H1 (cell line): ENCODE measurements around the gene HOXC11. TPM values are rescaled to one million over a fixed set of nuclear protein-coding genes. Genes with fewer than 3 reads are reported as not detected.
A peak's percentile ranks its signal among the peaks of the same experiment; 100 is the strongest.

ENCODE experiments used
- CTCF ChIA-PET: fragments of 300-600 bp; sonication (Branson Sonifier 250); formaldehyde crosslinking; loops from one replicate; lab custom pipeline; 2021; ENCODE audit not compliant: partially characterized antibody; lab: Charles Lee
- POLR2A ChIA-PET: fragments of 300-600 bp; sonication (Branson Sonifier 250); formaldehyde crosslinking; loops from one replicate; lab custom pipeline; 2021; ENCODE audit warnings: inconsistent platforms; ENCODE audit not compliant: partially characterized antibody; lab: Charles Lee
- DNase-seq, 2 experiments: peaks; one replicate each; pipeline versions ENCODE4 v3.0.0 to v3.0.0-alpha.2; 2010 to 2022; ENCODE audit warnings: low spot score in 2 of 2, low read depth in 1 of 2, mixed read lengths in 1 of 2
- FAIRE-seq: peaks from 2 replicates; lab custom pipeline; 2011; peaks lifted over from hg19 to GRCh38; lab: Jason Lieb, UNC
- H2AFZ ChIP-seq: 2 replicates; pipeline ENCODE4 v1.8.1; 2012; ENCODE audit warnings: low read length, inconsistent platforms
- H2AK5ac ChIP-seq: 2 replicates; pipeline ENCODE4 v1.6.1; 2013; ENCODE audit warnings: low read depth, low read length
- H2BK120ac ChIP-seq: replicated peaks from 2 replicates; pipeline ENCODE3; 2013; ENCODE audit warnings: low read depth, low read length, inconsistent platforms
- H2BK12ac ChIP-seq: 2 replicates; pipeline ENCODE4 v1.6.1; 2013; ENCODE audit warnings: low read depth, low read length
- H2BK15ac ChIP-seq: 2 replicates; pipeline ENCODE4 v1.6.1; 2013; ENCODE audit warnings: low read length
- H2BK20ac ChIP-seq: 2 replicates; pipeline ENCODE4 v1.6.1; 2013; ENCODE audit warnings: low read length
- H2BK5ac ChIP-seq: 2 replicates; pipeline ENCODE4 v1.6.1; 2013; ENCODE audit warnings: low read depth, low read length
- H3K14ac ChIP-seq: 2 replicates; pipeline ENCODE4 v1.6.1; 2013; ENCODE audit warnings: inconsistent platforms; ENCODE audit not compliant: insufficient read length
- H3K18ac ChIP-seq: 2 replicates; pipeline ENCODE4 v1.6.1; 2013; ENCODE audit warnings: low read length; ENCODE audit errors: extremely low read depth
- H3K23ac ChIP-seq: 2 replicates; pipeline ENCODE4 v1.6.1; 2013; ENCODE audit warnings: inconsistent platforms; ENCODE audit not compliant: insufficient read length
- H3K23me2 ChIP-seq: 2 replicates; pipeline ENCODE4 v1.6.1; 2013; ENCODE audit warnings: low read depth, low read length
- H3K27ac ChIP-seq: 2 replicates; pipeline ENCODE4 v1.6.1; 2011; ENCODE audit warnings: low read depth, low read length, inconsistent platforms
- H3K27me3 ChIP-seq, 4 experiments: replicated peaks in 1 of 4; 1 replicate in 1 of 4; 2 replicates in 3 of 4; pipeline versions ENCODE4 v1.6.1 to v1.8.1; 2011 to 2013; ENCODE audit warnings: low read length in 3 of 4, mild to moderate bottlenecking in 3 of 4, inconsistent platforms in 2 of 4, mixed read lengths in 2 of 4, moderate library complexity in 1 of 4; ENCODE audit not compliant: control insufficient read depth in 3 of 4, insufficient read depth in 3 of 4; ENCODE audit errors: extremely low read depth in 1 of 4
- H3K36me3 ChIP-seq, 4 experiments: 2 replicates each; pipeline versions ENCODE4 v1.6.1 to v1.8.1; 2011 to 2013; ENCODE audit warnings: mild to moderate bottlenecking in 4 of 4, low read length in 3 of 4, moderate library complexity in 2 of 4, control low read depth in 1 of 4, inconsistent platforms in 1 of 4; ENCODE audit not compliant: insufficient read depth in 4 of 4, control insufficient read depth in 2 of 4
- H3K4ac ChIP-seq: replicated peaks from 2 replicates; pipeline ENCODE3; 2013; ENCODE audit warnings: low read length, low read depth, mixed read lengths, inconsistent platforms; ENCODE audit not compliant: insufficient read length
- H3K4me1 ChIP-seq, 4 experiments: replicated peaks in 1 of 4; 1 replicate in 1 of 4; 2 replicates in 3 of 4; pipeline versions ENCODE4 v1.6.1 to v1.8.1; 2011 to 2013; ENCODE audit warnings: low read length in 3 of 4, inconsistent platforms in 2 of 4, mixed read lengths in 1 of 4; ENCODE audit not compliant: insufficient read depth in 4 of 4, control insufficient read depth in 3 of 4
- H3K4me2 ChIP-seq, 2 experiments: 2 replicates each; pipeline versions ENCODE4 v1.6.1 to v1.8.1; 2011 to 2013; ENCODE audit warnings: low read depth in 2 of 2, low read length in 2 of 2, control low read depth in 1 of 2, inconsistent platforms in 1 of 2, mild to moderate bottlenecking in 1 of 2; ENCODE audit not compliant: insufficient read depth in 1 of 2
- H3K4me3 ChIP-seq, 4 experiments: fragments of 200-600, 300-600 bp in 1 of 4; sonication (generic), shearing (Covaris generic), sonication (Bioruptor Twin) in 1 of 4; 2 replicates each; pipeline versions ENCODE4 v1.5.1 to v1.8.1; 2011 to 2016; ENCODE audit warnings: low read length in 4 of 4, low read depth in 3 of 4, control low read depth in 2 of 4, inconsistent platforms in 2 of 4, mild to moderate bottlenecking in 2 of 4, mixed read lengths in 1 of 4, moderate library complexity in 1 of 4; ENCODE audit not compliant: insufficient read depth in 2 of 4; ENCODE audit errors: extremely low read depth in 1 of 4
- H3K56ac ChIP-seq: replicated peaks from 2 replicates; pipeline ENCODE3; 2013; ENCODE audit warnings: low read depth, mild to moderate bottlenecking, mixed read lengths, low read length, inconsistent platforms; ENCODE audit not compliant: insufficient read length
- H3K79me1 ChIP-seq: 2 replicates; pipeline ENCODE4 v1.6.1; 2013; ENCODE audit warnings: low read depth, low read length, control low read depth
- H3K79me2 ChIP-seq, 2 experiments: 2 replicates each; pipeline versions ENCODE4 v1.6.1 to v1.8.1; 2012 to 2013; ENCODE audit warnings: low read length in 2 of 2, mild to moderate bottlenecking in 2 of 2, inconsistent platforms in 1 of 2; ENCODE audit not compliant: insufficient read depth in 2 of 2, control insufficient read depth in 1 of 2
- H3K9ac ChIP-seq, 4 experiments: replicated peaks in 1 of 4; 1 replicate in 1 of 4; 2 replicates in 3 of 4; pipeline versions ENCODE4 v1.6.1 to v1.8.1; 2011 to 2013; ENCODE audit warnings: low read depth in 3 of 4, low read length in 3 of 4, control low read depth in 2 of 4, mild to moderate bottlenecking in 2 of 4, moderate library complexity in 2 of 4, inconsistent platforms in 1 of 4; ENCODE audit errors: extremely low read depth in 1 of 4
- H3K9me3 ChIP-seq, 2 experiments: 2 replicates each; pipeline versions ENCODE4 v1.6.1 to v1.8.1; 2012 to 2013; ENCODE audit warnings: mild to moderate bottlenecking in 2 of 2, moderate library complexity in 2 of 2, control low read depth in 1 of 2, inconsistent platforms in 1 of 2, low read depth in 1 of 2, low read length in 1 of 2, mixed read lengths in 1 of 2; ENCODE audit not compliant: insufficient read depth in 2 of 2
- H4K20me1 ChIP-seq, 2 experiments: replicated peaks in 1 of 2; 2 replicates each; pipeline versions ENCODE3 to v1.8.1; 2011 to 2013; ENCODE audit warnings: inconsistent platforms in 2 of 2, low read length in 2 of 2, mild to moderate bottlenecking in 1 of 2; ENCODE audit not compliant: insufficient read depth in 2 of 2, control insufficient read depth in 1 of 2
- H4K5ac ChIP-seq: 2 replicates; pipeline ENCODE4 v1.6.1; 2013; ENCODE audit warnings: low read length, low read depth, mixed read lengths, inconsistent platforms; ENCODE audit not compliant: insufficient read length
- H4K8ac ChIP-seq: 2 replicates; pipeline ENCODE4 v1.8.0; 2013; ENCODE audit warnings: mild to moderate bottlenecking, moderate library complexity, low read length, inconsistent platforms; ENCODE audit not compliant: insufficient read depth; ENCODE audit errors: extremely low read depth
- H4K91ac ChIP-seq: replicated peaks from 2 replicates; pipeline ENCODE3; 2013; ENCODE audit warnings: low read length, mixed read lengths, inconsistent platforms; ENCODE audit not compliant: insufficient read length
- ASH2L ChIP-seq: fragments of 200-600, 300-600 bp; sonication (generic); IDR thresholded peaks from one replicate; pipeline ENCODE4 v1.7.1; 2017; ENCODE audit warnings: low read length
- BCL11A ChIP-seq, 2 experiments: IDR thresholded peaks; one replicate each; pipeline ENCODE4 v1.6.1; 2011; ENCODE audit warnings: low read depth in 2 of 2, low read length in 2 of 2, mild to moderate bottlenecking in 2 of 2
- EZH2 ChIP-seq: fragments of 200-600 bp; sonication (generic); IDR thresholded peaks from 2 replicates; pipeline ENCODE4 v1.7.1; 2012; ENCODE audit warnings: low read depth, mild to moderate bottlenecking, moderate library complexity, low read length, inconsistent platforms; ENCODE audit not compliant: severe bottlenecking
- SUZ12 ChIP-seq: fragments of 200-600 bp; sonication (generic); IDR thresholded peaks from 2 replicates; pipeline ENCODE4 v1.6.1; 2012; ENCODE audit warnings: mild to moderate bottlenecking, inconsistent platforms, low read length, moderate library complexity, mixed read lengths
- WGBS, 2 experiments: shearing (Covaris generic) in 1 of 2; methylation state at CpG; one replicate each; pipeline versions ENCODE4 v1.1.6 to v1.1.7; 2013 to 2015; ENCODE audit warnings: low lambda C conversion rate in 2 of 2, mixed read lengths in 2 of 2, inconsistent platforms in 1 of 2, low coverage in 1 of 2, missing lambda C conversion rate in 1 of 2; ENCODE audit not compliant: insufficient replicate concordance in 2 of 2, insufficient coverage in 1 of 2, insufficient read length in 1 of 2; ENCODE audit errors: extremely low coverage in 1 of 2, missing lambda C conversion rate in 1 of 2; 5-methylcytosine and 5-hydroxymethylcytosine counted together
- polyA plus RNA-seq, 7 experiments: library from polyadenylated mRNA; depleted of rRNA in 3 of 7; stranded (reverse) in 5 of 7; unstranded in 2 of 7; fragments of >200 nt in 5 of 7; fragments of 200-250 nt in 2 of 7; gene quantifications; 1 replicate in 5 of 7; 2 replicates in 1 of 7; 4 replicates in 1 of 7; pipeline versions ENCODE4 v1.2.1 to v1.2.3, GENCODE V29; 2011 to 2013; ENCODE audit warnings: missing spikeins in 2 of 7, mixed read lengths in 2 of 7
- total RNA-seq: library from RNA; stranded (reverse); fragmentation: NEBNext Ultra II Directional; extraction: Animal tissue kit (Norgen Biotek cat#: 25700); gene quantifications from 2 replicates; pipeline ENCODE4 v1.2.1, GENCODE V29; 2021

The HOXC11 gene
- total and polyA plus RNA-seq, 2 of the 8 experiments (the other 6 are each of a cell fraction or from before 2014, with no cell fraction given) = not detected

GRCh38 chr12:54018468-54018984 is 45.6 kb downstream of the HOXC11 start:
- H2AFZ ChIP-seq = no peak overlapping the region
- DNase-seq = peak in 1 of 2 experiments; percentile 64
- H3K14ac ChIP-seq = no peak overlapping the region
- H2BK15ac ChIP-seq = no peak overlapping the region
- peaks cover 9 to 40% of the 10 kb centered on the region in 2 experiments for H4K20me1 ChIP-seq
- H3K27me3 ChIP-seq = peaks cover 95 to 100% (median 100%) of the 10 kb centered on the region in 4 experiments
- TF ChIP-seq SUZ12 (peak; percentile 23; the same call in 1 of the 2 replicates), BCL11A (IDR thresholded peaks at IDR 0.05; ENCODE audit: low read depth in 2 of 2, low read length in 2 of 2) (no peak), ASH2L (peak; percentile 19), EZH2 (peak; percentile 66)
- TF ChIP-seq, all 59 proteins: peak for 3
- peak overlapping the region; percentile 28 to 79 for H3K4me2 ChIP-seq
- H4K5ac ChIP-seq = no peak overlapping the region
- no peak overlapping the region; the same call in 1 of the 2 replicates for H3K18ac ChIP-seq
- H3K4me3 ChIP-seq = peak overlapping the region in 2 of 4 experiments; percentile 26 to 54; a peak in 3 of 8 replicates
- H2BK120ac ChIP-seq = no peak overlapping the region
- no peaks in the 10 kb centered on the region; a peak in 1 of 8 replicates for H3K36me3 ChIP-seq
- no peak overlapping the region for H4K8ac ChIP-seq
- H4K91ac ChIP-seq = no peak overlapping the region
- no peak overlapping the region for H3K23ac ChIP-seq
- FAIRE-seq = no peak
- H3K79me2 ChIP-seq = no peaks in the 10 kb centered on the region
- no peak overlapping the region for H2AK5ac ChIP-seq
- H3K4me1 ChIP-seq = peaks cover 0 to 12% (median 4%) of the 10 kb centered on the region in 4 experiments; a peak in 6 of 7 replicates
- peak overlapping the region; percentile 90; the same call in 1 of the 2 replicates for H2BK12ac ChIP-seq
- H3K23me2 ChIP-seq = peaks cover 3% of the 10 kb centered on the region; the same call in 1 of the 2 replicates
- no peaks in the 10 kb centered on the region for H3K79me1 ChIP-seq
- no peak overlapping the region for H2BK5ac ChIP-seq
- no peak overlapping the region for H3K9ac ChIP-seq
- no peaks in the 10 kb centered on the region for H3K9me3 ChIP-seq
- POLR2A ChIA-PET = no interaction called here
- H2BK20ac ChIP-seq = 0 out of 2 replicates have a peak overlapping the region, but pooled peaks have one; percentile 18
- no peak overlapping the region for H3K56ac ChIP-seq
- H3K4ac ChIP-seq = no peak overlapping the region
- no peak overlapping the region for H3K27ac ChIP-seq
- 4% methylated on average over 28 of the region's 29 CpGs; no CpG with 5 or more reads in 1 of the 2 experiments for WGBS, 2 experiments
- CTCF ChIA-PET = no interaction called here
